H1 (cell line): ENCODE results near the gene NMNAT3. TPM values are rescaled to one million over a fixed set of nuclear protein-coding genes. Genes with fewer than 3 reads are reported as not detected.

Experiments used
- ATF2 ChIP-seq: IDR thresholded peaks from 2 replicates; pipeline ENCODE4 v1.6.1; 2012; ENCODE audit warnings: low read length, inconsistent platforms
- HDAC2 ChIP-seq, 2 experiments: fragments of 300-600 bp in 1 of 2; sonication (generic) in 1 of 2; IDR thresholded peaks; 2 replicates each; pipeline ENCODE4 v1.6.1; 2011 to 2012; ENCODE audit warnings: low read depth in 2 of 2, low read length in 2 of 2, mild to moderate bottlenecking in 2 of 2, moderate library complexity in 2 of 2, borderline replicate concordance in 1 of 2, inconsistent platforms in 1 of 2
- RAD21 ChIP-seq, 2 experiments: IDR thresholded peaks in 1 of 2; conservative IDR thresholded peaks in 1 of 2; 2 replicates each; pipeline ENCODE4 v1.6.1; 2011; ENCODE audit warnings: low read depth in 2 of 2, low read length in 2 of 2, improper control_type of control experiment in 1 of 2, inconsistent platforms in 1 of 2, mild to moderate bottlenecking in 1 of 2, moderate library complexity in 1 of 2
- RFX5 ChIP-seq: IDR thresholded peaks from 2 replicates; pipeline ENCODE4 v1.6.1; 2011; ENCODE audit warnings: low read depth, low read length, improper control_type of control experiment, borderline replicate concordance
- polyA plus RNA-seq, 7 experiments: library from polyadenylated mRNA; depleted of rRNA in 3 of 7; stranded (reverse) in 5 of 7; unstranded in 2 of 7; fragments of >200 nt in 5 of 7; fragments of 200-250 nt in 2 of 7; gene quantifications; 1 replicate in 5 of 7; 2 replicates in 1 of 7; 4 replicates in 1 of 7; pipeline versions ENCODE4 v1.2.1 to v1.2.3, GENCODE V29; 2011 to 2013; ENCODE audit warnings: missing spikeins in 2 of 7, mixed read lengths in 2 of 7
- total RNA-seq: library from RNA; stranded (reverse); fragmentation: NEBNext Ultra II Directional; extraction: Animal tissue kit (Norgen Biotek cat#: 25700); gene quantifications from 2 replicates; pipeline ENCODE4 v1.2.1, GENCODE V29; 2021
- TF ChIP-seq, protein P1 (sequence below): IDR thresholded peaks from 2 replicates; pipeline ENCODE4 v1.6.1; 2012; ENCODE audit warnings: inconsistent platforms

The NMNAT3 gene
- total and polyA plus RNA-seq, 2 of the 8 experiments (the other 6 are each of a cell fraction or from before 2014, with no cell fraction given), result 4.2 to 4.3 TPM

DNA sequence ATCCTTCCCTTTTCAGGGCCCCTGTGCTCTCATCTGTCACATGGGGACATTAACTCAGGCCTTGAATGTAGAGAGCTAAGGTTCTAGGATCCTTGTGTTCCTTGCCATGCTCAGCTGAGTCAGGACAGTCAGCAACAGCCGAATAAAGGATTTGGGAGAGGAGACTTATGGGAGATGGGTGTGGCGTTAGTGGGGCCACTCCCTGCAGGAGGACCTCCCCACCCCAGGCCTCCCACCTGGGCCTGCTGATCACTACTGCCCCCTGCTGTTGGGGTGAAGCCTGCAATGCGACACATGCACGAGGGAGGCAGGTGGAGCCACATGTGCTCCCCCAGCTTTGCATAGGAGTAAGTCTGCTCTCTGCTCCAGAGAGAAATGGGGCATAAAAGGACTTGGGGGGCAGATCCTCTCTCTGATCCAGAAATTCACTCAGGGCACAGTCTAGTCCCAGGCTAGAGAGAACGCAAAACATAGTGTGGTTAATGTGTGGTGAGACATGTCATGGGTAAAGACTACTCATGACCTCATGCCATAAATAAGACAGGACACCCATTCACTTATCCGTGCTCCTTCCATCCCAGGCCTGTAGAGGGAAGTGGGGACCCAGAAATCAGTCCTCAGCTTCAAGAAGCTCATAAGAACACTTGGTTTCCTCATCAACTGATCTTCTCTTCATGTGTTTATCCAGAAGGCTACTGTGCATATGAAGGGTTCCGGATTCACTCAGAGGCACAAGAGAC is 157.6 kb downstream of the NMNAT3 start (continued):
- TF ChIP-seq HDAC2 (IDR thresholded peaks at IDR 0.05; ENCODE audit: borderline replicate concordance in 1 of 2, low read depth in 2 of 2, low read length in 2 of 2) (no peak), RAD21 (IDR thresholded peaks at IDR 0.05 in 1 of 2, conservative IDR thresholded peaks at IDR 0.05 in 1 of 2; ENCODE audit: low read depth in 2 of 2, low read length in 2 of 2) (peak; percentile 56 to 67), ATF2 (no peak), RFX5 (no peak)
- TF ChIP-seq, protein P1, sequence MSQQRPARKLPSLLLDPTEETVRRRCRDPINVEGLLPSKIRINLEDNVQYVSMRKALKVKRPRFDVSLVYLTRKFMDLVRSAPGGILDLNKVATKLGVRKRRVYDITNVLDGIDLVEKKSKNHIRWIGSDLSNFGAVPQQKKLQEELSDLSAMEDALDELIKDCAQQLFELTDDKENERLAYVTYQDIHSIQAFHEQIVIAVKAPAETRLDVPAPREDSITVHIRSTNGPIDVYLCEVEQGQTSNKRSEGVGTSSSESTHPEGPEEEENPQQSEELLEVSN, result peak; percentile 37; the same call in 1 of the 2 replicates
